SK-N-SH treated with all-trans-retinoic acid at 6 μM for 48 hours (cell line): ENCODE measurements around the gene DLG3.

ENCODE experiments used
- ISL1 ChIP-seq: fragments of 250-450 bp; sonication (Bioruptor Pico); IDR thresholded peaks from 2 replicates; pipeline ENCODE4 v2.1.2; 2022; ENCODE audit warnings: mild to moderate bottlenecking, moderate library complexity
- PATZ1 ChIP-seq: fragments of 250-450 bp; sonication (Bioruptor Pico); IDR thresholded peaks from 2 replicates; pipeline ENCODE4 v1.8.0; 2020; ENCODE audit warnings: mild to moderate bottlenecking, moderate library complexity, borderline replicate concordance
- PPARA ChIP-seq: fragments of 250-450 bp; sonication (Bioruptor Pico); IDR thresholded peaks from 2 replicates; pipeline ENCODE4 v1.5.0; 2020; ENCODE audit warnings: mild to moderate bottlenecking, borderline replicate concordance
- RARB ChIP-seq: fragments of 250-450 bp; sonication (Bioruptor Pico); IDR thresholded peaks from 2 replicates; pipeline ENCODE4 v1.8.0; 2021; ENCODE audit warnings: mild to moderate bottlenecking, moderate library complexity
- TOX ChIP-seq: fragments of 250-450 bp; sonication (Bioruptor Pico); IDR thresholded peaks from 2 replicates; pipeline ENCODE4 v1.8.0; 2021; ENCODE audit warnings: mild to moderate bottlenecking, moderate library complexity, borderline replicate concordance
- ZFP3 ChIP-seq: fragments of 250-450 bp; sonication (Bioruptor Pico); IDR thresholded peaks from 2 replicates; pipeline ENCODE4 v1.5.0; 2020; ENCODE audit warnings: mild to moderate bottlenecking, moderate library complexity
- ZNF565 ChIP-seq: fragments of 450-650 bp; formaldehyde crosslinking; conservative IDR thresholded peaks from 2 replicates; pipeline ENCODE4 v1.5.0; 2020; ENCODE audit warnings: low read depth, mild to moderate bottlenecking, moderate library complexity
- ZNF8 ChIP-seq: fragments of 450-650 bp; formaldehyde crosslinking; IDR thresholded peaks from 2 replicates; pipeline ENCODE4 v1.5.0; 2020; ENCODE audit warnings: mild to moderate bottlenecking, moderate library complexity

- no peak for TF ChIP-seq TOX (CRISPR knock-in tag)
- TF ChIP-seq ZNF8 (CRISPR knock-in tag), result no peak
- no peak for TF ChIP-seq ZNF565
- no peak for TF ChIP-seq ISL1 (CRISPR knock-in tag)
- no peak for TF ChIP-seq PPARA (CRISPR knock-in tag)
- TF ChIP-seq RARB (CRISPR knock-in tag), result no peak
- no peak for TF ChIP-seq ZFP3 (CRISPR knock-in tag)
- TF ChIP-seq PATZ1 (CRISPR knock-in tag), result no peak
Observed at GRCh38 chrX:70437921-70438665, 6.5 kb upstream of the DLG3 start.
